Suprapubic skin (tissue), 4 donors: Measurements from ENCODE around the gene PHETA1. TPM values are rescaled to one million over a fixed set of nuclear protein-coding genes. Genes with fewer than 3 reads are reported as not detected.

Experiments used
- DNase-seq, 2 donors: peaks; one replicate each; pipeline ENCODE4 v3.0.0-alpha.2; 2019; ENCODE audit warnings: low spot score in 2 of 2
- H3K27ac ChIP-seq: fragments of 200-600 bp; sonication (generic); one replicate; pipeline ENCODE4 v1.5.1; 2019
- H3K27me3 ChIP-seq: fragments of 200-600 bp; sonication (generic); one replicate; pipeline ENCODE4 v1.5.1; 2019
- H3K36me3 ChIP-seq: fragments of 200-600 bp; sonication (generic); one replicate; pipeline ENCODE4 v1.5.1; 2019
- H3K4me1 ChIP-seq: fragments of 200-600 bp; sonication (generic); one replicate; pipeline ENCODE4 v1.5.1; 2019
- H3K4me3 ChIP-seq: fragments of 200-600 bp; sonication (generic); one replicate; pipeline ENCODE4 v1.5.1; 2019; ENCODE audit warnings: mild to moderate bottlenecking
- H3K9me3 ChIP-seq: fragments of 200-600 bp; sonication (generic); one replicate; pipeline ENCODE4 v1.5.1; 2019
- EP300 ChIP-seq: sonication (generic); formaldehyde crosslinking; IDR thresholded peaks from one replicate; pipeline ENCODE4 v1.6.1; 2017; ENCODE audit warnings: antibody characterized with exemption
- POLR2A ChIP-seq, 2 donors: fragments of 450-650 bp; IDR thresholded peaks; one replicate each; pipeline ENCODE4 v1.6.1; 2017; ENCODE audit warnings: antibody characterized with exemption in 2 of 2, mild to moderate bottlenecking in 2 of 2, moderate library complexity in 2 of 2
- POLR2AphosphoS5 ChIP-seq, 3 donors: sonication (generic); formaldehyde crosslinking; IDR thresholded peaks; one replicate each; pipeline ENCODE4 v1.6.1; 2017; ENCODE audit warnings: antibody characterized with exemption in 3 of 3
- WGBS: methylation state at CpG from one replicate; pipeline ENCODE4 v1.1.5; 2018; 5-methylcytosine and 5-hydroxymethylcytosine counted together
- total RNA-seq, 4 donors: library from RNA; depleted of rRNA; stranded (reverse); fragments of >200 nt; gene quantifications; one replicate each; pipeline ENCODE4 v1.1.0, GENCODE V29; 2016
- TF ChIP-seq, protein P1 (sequence below), 2 donors: fragments of 200-600 bp in 1 of 2; fragments of 450-650 bp in 1 of 2; sonication (generic) in 1 of 2; IDR thresholded peaks; one replicate each; pipeline ENCODE4 v1.5.1; 2016 to 2019; ENCODE audit warnings: antibody characterized with exemption in 2 of 2, mild to moderate bottlenecking in 1 of 2, moderate library complexity in 1 of 2

The PHETA1 gene
- total RNA-seq, 4 donors from 2014 or later: 15.9 to 25.7 (median 23.2) TPM

DNA sequence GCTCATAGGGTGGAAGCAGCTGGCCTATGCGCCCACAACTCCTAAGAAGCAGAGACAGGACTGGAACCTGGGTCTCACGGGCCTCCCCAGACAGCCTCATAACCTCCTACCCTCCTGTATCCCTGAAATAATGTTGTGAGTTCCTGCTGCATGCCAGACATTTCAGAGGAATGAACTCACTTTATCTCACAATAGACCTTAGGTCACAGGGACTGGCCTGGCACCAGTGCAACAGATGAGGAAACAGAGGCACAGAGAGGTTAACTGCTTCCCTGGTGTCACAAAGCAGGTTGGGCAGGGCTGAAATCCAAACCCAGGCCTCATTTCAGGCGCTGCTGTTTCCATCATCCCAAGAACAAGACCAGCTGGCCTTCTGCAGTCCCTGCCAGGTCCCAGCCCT, 5.3 kb downstream of the PHETA1 start:
- no peak for DNase-seq
- Histone ChIP-seq H3K4me3 (no peak overlapping the region), H3K27me3 (no peaks in the 10 kb centered on the region), H3K27ac (no peak overlapping the region), H3K36me3 (peaks cover 39% of the 10 kb centered on the region), H3K9me3 (no peaks in the 10 kb centered on the region), H3K4me1 (peaks cover 20% of the 10 kb centered on the region)
- 100% methylated on average over 1 of the region's 3 CpGs for WGBS
- no peak for TF ChIP-seq EP300
- TF ChIP-seq, protein P1, sequence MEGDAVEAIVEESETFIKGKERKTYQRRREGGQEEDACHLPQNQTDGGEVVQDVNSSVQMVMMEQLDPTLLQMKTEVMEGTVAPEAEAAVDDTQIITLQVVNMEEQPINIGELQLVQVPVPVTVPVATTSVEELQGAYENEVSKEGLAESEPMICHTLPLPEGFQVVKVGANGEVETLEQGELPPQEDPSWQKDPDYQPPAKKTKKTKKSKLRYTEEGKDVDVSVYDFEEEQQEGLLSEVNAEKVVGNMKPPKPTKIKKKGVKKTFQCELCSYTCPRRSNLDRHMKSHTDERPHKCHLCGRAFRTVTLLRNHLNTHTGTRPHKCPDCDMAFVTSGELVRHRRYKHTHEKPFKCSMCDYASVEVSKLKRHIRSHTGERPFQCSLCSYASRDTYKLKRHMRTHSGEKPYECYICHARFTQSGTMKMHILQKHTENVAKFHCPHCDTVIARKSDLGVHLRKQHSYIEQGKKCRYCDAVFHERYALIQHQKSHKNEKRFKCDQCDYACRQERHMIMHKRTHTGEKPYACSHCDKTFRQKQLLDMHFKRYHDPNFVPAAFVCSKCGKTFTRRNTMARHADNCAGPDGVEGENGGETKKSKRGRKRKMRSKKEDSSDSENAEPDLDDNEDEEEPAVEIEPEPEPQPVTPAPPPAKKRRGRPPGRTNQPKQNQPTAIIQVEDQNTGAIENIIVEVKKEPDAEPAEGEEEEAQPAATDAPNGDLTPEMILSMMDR (IDR thresholded peaks at IDR 0.05): no peak
- TF ChIP-seq POLR2A (IDR thresholded peaks at IDR 0.05): no peak
- TF ChIP-seq POLR2AphosphoS5 (IDR thresholded peaks at IDR 0.05): no peak

DNA sequence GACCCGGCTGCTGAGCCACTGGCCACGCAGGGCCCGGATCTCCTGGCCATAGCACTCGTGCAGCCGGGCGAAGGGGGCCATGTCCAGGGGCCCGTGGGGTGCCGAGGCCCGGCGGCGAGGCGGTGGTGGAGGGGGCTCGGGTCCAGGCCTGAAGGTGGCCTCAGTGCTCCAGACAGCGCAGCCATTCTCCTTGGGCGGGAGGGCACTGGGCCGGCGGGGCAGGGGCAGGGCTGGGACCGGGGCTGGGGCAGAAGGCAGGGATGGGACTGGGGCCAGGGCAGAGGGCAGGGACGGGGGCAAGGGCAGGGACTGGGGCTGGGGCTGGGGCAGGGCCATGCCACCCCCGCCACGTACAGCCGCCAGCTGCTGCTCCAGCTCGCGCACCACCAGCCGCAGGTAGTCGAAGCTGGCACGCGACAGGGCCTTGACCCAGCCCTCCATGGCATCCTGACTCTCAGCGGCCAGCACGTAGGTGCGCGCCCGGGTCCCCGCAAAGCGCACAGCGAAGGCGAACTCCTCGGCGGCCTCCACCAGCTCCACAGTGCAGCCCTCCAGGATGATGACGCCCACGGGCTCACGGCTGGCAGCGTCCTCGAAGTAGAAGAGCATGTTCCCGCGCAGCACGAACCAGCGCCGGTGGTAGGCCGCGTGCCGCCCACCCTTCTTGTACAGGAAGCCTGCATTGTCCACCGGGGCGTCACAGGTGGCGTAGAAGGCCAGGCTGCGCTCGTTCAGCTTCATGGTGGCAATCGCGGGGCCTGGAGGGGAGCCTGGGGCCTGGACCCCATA, 6.0 kb downstream of the PHETA1 start:
- Histone ChIP-seq H3K36me3 (peaks cover 39% of the 10 kb centered on the region), H3K9me3 (no peaks in the 10 kb centered on the region)

DNA sequence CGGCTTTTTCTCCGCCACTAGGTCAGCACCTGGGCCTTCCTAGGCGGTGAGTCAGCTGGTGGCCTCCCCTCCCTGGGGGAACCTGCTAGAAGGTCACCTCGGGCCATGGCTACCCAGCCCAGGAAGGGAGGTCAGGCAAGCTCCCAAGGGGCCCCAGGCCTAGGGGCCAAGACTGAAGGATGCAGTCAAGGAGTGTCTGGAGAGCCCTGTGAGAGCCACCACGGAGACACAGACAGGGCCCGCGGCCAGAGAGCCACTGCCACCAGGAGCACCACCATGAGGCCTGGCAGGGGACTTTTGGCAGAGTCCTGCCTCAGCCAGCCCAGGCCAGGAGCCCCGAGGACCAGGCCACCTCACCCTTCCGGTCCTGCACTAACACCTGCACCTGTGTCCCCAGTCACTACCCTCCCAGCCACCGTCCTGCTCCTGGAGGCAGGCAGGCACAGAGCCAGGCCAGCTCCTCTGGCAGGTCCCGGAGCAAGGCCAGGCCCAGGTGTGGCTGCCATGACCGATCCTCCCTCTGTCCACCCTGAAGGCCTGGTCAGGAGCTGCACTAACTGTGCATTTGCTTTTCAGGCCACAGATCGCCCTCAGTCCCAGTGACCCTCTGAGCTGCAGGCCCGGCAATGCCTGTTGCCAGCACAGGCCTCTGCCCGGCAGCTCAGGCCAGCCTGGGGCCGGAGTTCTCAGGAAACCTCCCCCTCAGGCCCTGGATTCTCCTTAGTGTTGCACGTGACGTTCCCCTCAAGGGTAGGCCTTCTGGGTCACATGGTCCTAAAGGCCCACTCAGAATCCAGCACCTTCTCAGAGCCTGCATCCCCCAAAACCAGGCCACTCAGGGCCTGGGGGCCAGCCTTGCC, 6.9 kb downstream of the PHETA1 start:
- no peak overlapping the region for H3K27ac ChIP-seq
- H3K4me3 ChIP-seq: no peak overlapping the region
- H3K27me3 ChIP-seq: no peaks in the 10 kb centered on the region
- DNase-seq: no peak
- H3K36me3 ChIP-seq: peaks cover 39% of the 10 kb centered on the region
- TF ChIP-seq, protein P1 (IDR thresholded peaks at IDR 0.05): no peak
- TF ChIP-seq POLR2AphosphoS5 (IDR thresholded peaks at IDR 0.05) (no peak), POLR2A (IDR thresholded peaks at IDR 0.05) (no peak), EP300 (no peak)
- peaks cover 6% of the 10 kb centered on the region for H3K4me1 ChIP-seq
- H3K9me3 ChIP-seq: no peaks in the 10 kb centered on the region
- 86% methylated on average over 17 of the region's 18 CpGs for WGBS

More for the DNA sequence above, 6.0 kb downstream of the PHETA1 start:
- Histone ChIP-seq H3K27me3 (no peaks in the 10 kb centered on the region), H3K4me1 (peaks cover 15% of the 10 kb centered on the region), H3K4me3 (no peak overlapping the region), H3K27ac (no peak overlapping the region)
- no peak for DNase-seq
- no peak for TF ChIP-seq POLR2AphosphoS5 (IDR thresholded peaks at IDR 0.05)
- TF ChIP-seq, protein P1 (IDR thresholded peaks at IDR 0.05): no peak
- 95% methylated on average over 35 of the region's 59 CpGs for WGBS

DNA sequence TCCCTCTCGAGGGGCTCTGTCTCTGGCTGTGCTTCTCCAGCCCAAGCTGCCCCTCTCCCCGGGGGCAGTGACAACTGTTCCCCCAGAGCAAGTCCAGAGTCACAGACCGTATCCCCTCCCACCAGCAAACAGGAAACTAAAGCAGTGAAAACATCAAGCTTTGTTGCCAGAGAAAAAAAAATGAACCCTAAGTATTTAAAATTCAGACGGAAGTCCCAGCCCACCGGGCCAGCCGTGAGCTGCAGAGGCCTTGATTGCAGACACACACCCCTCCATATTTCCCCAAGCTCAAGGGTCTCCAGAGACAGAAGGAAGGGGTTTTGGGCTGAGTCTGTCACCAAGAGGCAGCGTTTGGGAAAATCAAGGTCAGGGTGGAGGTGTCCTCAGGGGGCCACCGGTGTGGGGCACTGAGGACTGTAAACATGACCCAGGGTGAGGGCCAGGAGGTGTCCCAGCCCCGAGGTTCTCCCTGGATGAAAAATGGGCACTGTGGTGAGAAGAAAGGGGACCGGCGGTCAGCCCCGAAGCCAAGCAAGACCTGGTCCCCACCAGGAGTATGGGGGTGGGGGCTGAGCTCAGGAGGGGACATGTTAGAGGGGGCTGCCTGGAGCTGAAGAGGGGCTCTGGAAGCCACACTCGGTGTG, 7.7 kb downstream of the PHETA1 start:
- DNase-seq: no peak
- WGBS: 66% methylated on average over 13 of the region's 13 CpGs
- H3K4me3 ChIP-seq: no peak overlapping the region
- TF ChIP-seq POLR2A (IDR thresholded peaks at IDR 0.05): no peak
- TF ChIP-seq EP300: no peak
- TF ChIP-seq, protein P1 (IDR thresholded peaks at IDR 0.05): no peak
- TF ChIP-seq POLR2AphosphoS5 (IDR thresholded peaks at IDR 0.05): no peak
- H3K27me3 ChIP-seq: no peaks in the 10 kb centered on the region
- H3K27ac ChIP-seq: no peak overlapping the region
- H3K36me3 ChIP-seq: peaks cover 39% of the 10 kb centered on the region
- H3K9me3 ChIP-seq: no peaks in the 10 kb centered on the region
- peaks cover 4% of the 10 kb centered on the region for H3K4me1 ChIP-seq
